ENCODE measurements around the gene CREB3L2.

The CREB3L2 gene

GRCh38 chr7:137948845-137949330 lies 53.0 kb downstream of the CREB3L2 start:
- no peak for DNase-seq

- DNase-seq: no peak
Measured at GRCh38 chr7:137948083-137948844, 53.6 kb downstream of the CREB3L2 start.

- no peak for DNase-seq
Measured at GRCh38 chr7:137947046-137947445, 54.8 kb downstream of the CREB3L2 start.

GRCh38 chr7:137946011-137946410 lies 55.9 kb downstream of the CREB3L2 start:
- DNase-seq: no peak

GRCh38 chr7:137944168-137944567 lies 57.7 kb downstream of the CREB3L2 start:
- DNase-seq: no peak

- DNase-seq: no peak
Measured at GRCh38 chr7:137943132-137943551, 58.7 kb downstream of the CREB3L2 start.

GRCh38 chr7:137942484-137943115 lies 59.3 kb downstream of the CREB3L2 start:
- DNase-seq: no peak

GRCh38 chr7:137940656-137941518 lies 61.0 kb downstream of the CREB3L2 start:
- no peak for DNase-seq

GRCh38 chr7:137940218-137940617 lies 61.7 kb downstream of the CREB3L2 start:
- no peak for DNase-seq

- no peak for DNase-seq
Measured at GRCh38 chr7:137937202-137937560, 64.7 kb downstream of the CREB3L2 start.

- DNase-seq: no peak
Measured at GRCh38 chr7:137936509-137937201, 65.2 kb downstream of the CREB3L2 start.

GRCh38 chr7:137935884-137936508 lies 65.9 kb downstream of the CREB3L2 start:
- DNase-seq: peak; percentile 35

- DNase-seq: peak; percentile 31
Measured at GRCh38 chr7:137934941-137935883, 66.7 kb downstream of the CREB3L2 start.

- DNase-seq: no peak
Measured at GRCh38 chr7:137934176-137934826, 67.6 kb downstream of the CREB3L2 start.

GRCh38 chr7:137933270-137934017 lies 68.4 kb downstream of the CREB3L2 start:
- no peak for DNase-seq

- DNase-seq: no peak
Measured at GRCh38 chr7:137932881-137933269, 69.0 kb downstream of the CREB3L2 start.

- DNase-seq: no peak
Measured at GRCh38 chr7:137931823-137932222, 70.1 kb downstream of the CREB3L2 start.

GRCh38 chr7:137930581-137930980 lies 71.3 kb downstream of the CREB3L2 start:
- no peak for DNase-seq

GRCh38 chr7:137928626-137929025 lies 73.3 kb downstream of the CREB3L2 start:
- no peak for DNase-seq

- no peak for DNase-seq
Measured at GRCh38 chr7:137927386-137927785, 74.5 kb downstream of the CREB3L2 start.
